ENCODE measurements around the gene FHOD3.

DNA sequence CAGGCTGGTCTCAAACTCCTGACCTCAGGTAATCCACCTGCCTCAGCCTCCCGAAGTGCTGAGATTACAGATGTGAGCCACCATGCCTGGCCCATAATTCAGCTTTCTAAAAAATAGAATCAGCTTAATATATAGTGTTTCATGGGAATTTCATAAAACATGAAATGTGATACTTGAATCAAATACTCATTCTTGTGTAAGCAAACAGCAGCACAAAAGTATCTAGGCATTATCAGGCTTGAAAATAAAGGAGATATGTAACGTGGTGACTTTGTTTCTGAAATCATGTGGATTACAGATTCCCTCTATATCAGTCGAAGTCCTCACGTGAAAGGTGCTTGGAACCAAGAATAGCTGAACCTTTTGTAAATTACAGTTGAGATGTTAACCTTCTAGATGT lies 229.1 kb downstream of the FHOD3 start:
- no peak for TF ChIP-seq SIN3A (IDR thresholded peaks at IDR 0.05; ENCODE audit: borderline replicate concordance, insufficient read depth, low read depth, low read length)
- TF ChIP-seq, protein P1, sequence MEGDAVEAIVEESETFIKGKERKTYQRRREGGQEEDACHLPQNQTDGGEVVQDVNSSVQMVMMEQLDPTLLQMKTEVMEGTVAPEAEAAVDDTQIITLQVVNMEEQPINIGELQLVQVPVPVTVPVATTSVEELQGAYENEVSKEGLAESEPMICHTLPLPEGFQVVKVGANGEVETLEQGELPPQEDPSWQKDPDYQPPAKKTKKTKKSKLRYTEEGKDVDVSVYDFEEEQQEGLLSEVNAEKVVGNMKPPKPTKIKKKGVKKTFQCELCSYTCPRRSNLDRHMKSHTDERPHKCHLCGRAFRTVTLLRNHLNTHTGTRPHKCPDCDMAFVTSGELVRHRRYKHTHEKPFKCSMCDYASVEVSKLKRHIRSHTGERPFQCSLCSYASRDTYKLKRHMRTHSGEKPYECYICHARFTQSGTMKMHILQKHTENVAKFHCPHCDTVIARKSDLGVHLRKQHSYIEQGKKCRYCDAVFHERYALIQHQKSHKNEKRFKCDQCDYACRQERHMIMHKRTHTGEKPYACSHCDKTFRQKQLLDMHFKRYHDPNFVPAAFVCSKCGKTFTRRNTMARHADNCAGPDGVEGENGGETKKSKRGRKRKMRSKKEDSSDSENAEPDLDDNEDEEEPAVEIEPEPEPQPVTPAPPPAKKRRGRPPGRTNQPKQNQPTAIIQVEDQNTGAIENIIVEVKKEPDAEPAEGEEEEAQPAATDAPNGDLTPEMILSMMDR (IDR thresholded peaks at IDR 0.05), result no peak
- TF ChIP-seq POLR2AphosphoS5 (IDR thresholded peaks at IDR 0.05; ENCODE audit: low read depth, low read length), result no peak

All from Panc1 (cell line).